Measurements from ENCODE around the gene AOC3. TPM values are rescaled to one million over a fixed set of nuclear protein-coding genes. Genes with fewer than 3 reads are reported as not detected.

AOC3 gene
- total and polyA plus RNA-seq, 2 of the 13 experiments (the other 11 are each of a cell fraction or from before 2014, with no cell fraction given) = 8.7 to 51.7 TPM

- no peak for TF ChIP-seq KIAA2018 (CRISPR knock-in tag; IDR thresholded peaks at IDR 0.05; ENCODE audit: borderline replicate concordance)
- peak; percentile 76 for TF ChIP-seq ISL2 (CRISPR knock-in tag; IDR thresholded peaks at IDR 0.05)
- peak; percentile 83 for TF ChIP-seq ZNF746 (CRISPR knock-in tag; IDR thresholded peaks at IDR 0.05)
- TF ChIP-seq NFRKB (IDR thresholded peaks at IDR 0.05) = 0 out of 2 replicates have a peak, but pooled peaks have one; percentile 49
- TF ChIP-seq HNRNPK (IDR thresholded peaks at IDR 0.05; ENCODE audit: low read depth, low read length, poor library complexity, severe bottlenecking) = peak; percentile 76
- 0 out of 2 replicates have a peak, but pooled peaks have one; percentile 88 for TF ChIP-seq PRMT3 (CRISPR knock-in tag; IDR thresholded peaks at IDR 0.05; ENCODE audit: borderline replicate concordance, low read depth)
- peak; percentile 73; the same call in 1 of the 2 replicates for TF ChIP-seq PATZ1 (CRISPR knock-in tag; IDR thresholded peaks at IDR 0.05)
- TF ChIP-seq ZNF562 (CRISPR knock-in tag; IDR thresholded peaks at IDR 0.05; ENCODE audit: borderline replicate concordance) = no peak
- TF ChIP-seq ZNF615 (CRISPR knock-in tag; IDR thresholded peaks at IDR 0.05; ENCODE audit: borderline replicate concordance) = peak; percentile 88; the same call in 1 of the 2 replicates
- peak; percentile 62 for TF ChIP-seq JARID2 (CRISPR knock-in tag; IDR thresholded peaks at IDR 0.05; ENCODE audit: insufficient replicate concordance)
- peak; percentile 82; the same call in 1 of the 2 replicates for TF ChIP-seq ZSCAN12 (CRISPR knock-in tag; IDR thresholded peaks at IDR 0.05)
- TF ChIP-seq NFE2 (CRISPR knock-in tag; IDR thresholded peaks at IDR 0.05) = no peak; the same call in 1 of the 2 replicates
- TF ChIP-seq ARHGAP35 (CRISPR knock-in tag; IDR thresholded peaks at IDR 0.05; ENCODE audit: borderline replicate concordance) = no peak; the same call in 1 of the 2 replicates
- TF ChIP-seq KLF11 (CRISPR knock-in tag; IDR thresholded peaks at IDR 0.05) = peak; percentile 73; the same call in 1 of the 2 replicates
- TF ChIP-seq FOXM1 (CRISPR knock-in tag; IDR thresholded peaks at IDR 0.05) = peak; percentile 60; the same call in 1 of the 2 replicates
- TF ChIP-seq ZNF558 (CRISPR knock-in tag; IDR thresholded peaks at IDR 0.05; ENCODE audit: borderline replicate concordance) = no peak; the same call in 1 of the 2 replicates
- TF ChIP-seq THYN1 (CRISPR knock-in tag; IDR thresholded peaks at IDR 0.05; ENCODE audit: borderline replicate concordance, low read depth) = peak; percentile 32; the same call in 1 of the 2 replicates
- no peak for TF ChIP-seq CHCHD3 (CRISPR knock-in tag; IDR thresholded peaks at IDR 0.05)
- TF ChIP-seq MED8 (CRISPR knock-in tag; IDR thresholded peaks at IDR 0.05; ENCODE audit: insufficient replicate concordance) = peak; percentile 77
Observed at GRCh38 chr17:42832934-42833766, 17.8 kb upstream of the AOC3 start, which contains the start of gene PSME3 (continued).

All from HepG2 (cell line).